GM13977 (cell line): ENCODE measurements around the gene UTS2B.

Experiments used
- DNase-seq: peaks from one replicate; pipeline ENCODE4 v3.0.0; 2012; ENCODE audit warnings: low spot score
- CTCF ChIP-seq: IDR thresholded peaks from 2 replicates; pipeline ENCODE4 v1.5.1; 2012; ENCODE audit warnings: mild to moderate bottlenecking, control low read depth; ENCODE audit not compliant: insufficient read depth; ENCODE audit errors: extremely low read depth, missing control alignments
- in situ Hi-C: fragments of 300-500 bp; cut with MboI; formaldehyde crosslinking; loops from one replicate; pipeline ENCODE4 v1.12.0; 2022; ENCODE audit warnings: low sequenced_read_pairs, low pct_unique_long_range_greater_than_20kb, mixed read lengths, inconsistent platforms; ENCODE audit not compliant: unreplicated experiment

UTS2B gene

GRCh38 chr3:191227541-191227940 lies 102.8 kb downstream of the UTS2B start:
- no peak for TF ChIP-seq CTCF
- no peak for DNase-seq
- in situ Hi-C loops, result no loop called here

GRCh38 chr3:191221638-191222037 lies 108.7 kb downstream of the UTS2B start:
- DNase-seq, result no peak
- TF ChIP-seq CTCF, result no peak
- in situ Hi-C loops, result no loop called here

GRCh38 chr3:191220908-191221307 lies 109.4 kb downstream of the UTS2B start:
- no peak for TF ChIP-seq CTCF

GRCh38 chr3:191217301-191217700 lies 113.0 kb downstream of the UTS2B start:
- in situ Hi-C loops, result no loop called here
- DNase-seq, result no peak
- no peak for TF ChIP-seq CTCF

More at GRCh38 chr3:191220908-191221307, 109.4 kb downstream of the UTS2B start:
- in situ Hi-C loops, result no loop called here
- DNase-seq, result no peak
